ENCODE results near the gene SYT8.
"Not testable (repeated sequence)": the region's sequence is repeated elsewhere in the genome, so short reads cannot be mapped to it uniquely, and the experiment has no call there.

- TF ChIP-seq, protein P1, sequence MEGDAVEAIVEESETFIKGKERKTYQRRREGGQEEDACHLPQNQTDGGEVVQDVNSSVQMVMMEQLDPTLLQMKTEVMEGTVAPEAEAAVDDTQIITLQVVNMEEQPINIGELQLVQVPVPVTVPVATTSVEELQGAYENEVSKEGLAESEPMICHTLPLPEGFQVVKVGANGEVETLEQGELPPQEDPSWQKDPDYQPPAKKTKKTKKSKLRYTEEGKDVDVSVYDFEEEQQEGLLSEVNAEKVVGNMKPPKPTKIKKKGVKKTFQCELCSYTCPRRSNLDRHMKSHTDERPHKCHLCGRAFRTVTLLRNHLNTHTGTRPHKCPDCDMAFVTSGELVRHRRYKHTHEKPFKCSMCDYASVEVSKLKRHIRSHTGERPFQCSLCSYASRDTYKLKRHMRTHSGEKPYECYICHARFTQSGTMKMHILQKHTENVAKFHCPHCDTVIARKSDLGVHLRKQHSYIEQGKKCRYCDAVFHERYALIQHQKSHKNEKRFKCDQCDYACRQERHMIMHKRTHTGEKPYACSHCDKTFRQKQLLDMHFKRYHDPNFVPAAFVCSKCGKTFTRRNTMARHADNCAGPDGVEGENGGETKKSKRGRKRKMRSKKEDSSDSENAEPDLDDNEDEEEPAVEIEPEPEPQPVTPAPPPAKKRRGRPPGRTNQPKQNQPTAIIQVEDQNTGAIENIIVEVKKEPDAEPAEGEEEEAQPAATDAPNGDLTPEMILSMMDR (IDR thresholded peaks at IDR 0.05) = not testable (repeated sequence)
- not testable (repeated sequence) for TF ChIP-seq EZH2 (IDR thresholded peaks at IDR 0.05; ENCODE audit: borderline replicate concordance, insufficient read depth, low read depth, low read length, poor library complexity, severe bottlenecking)
These were observed 21.4 kb upstream of the SYT8 start for GRCh38 chr11:1813356-1813755.

All from B cell (primary cell).